Dermis blood vessel endothelial cell (primary cell): ENCODE data around the gene HS2ST1. TPM values are rescaled to one million over a fixed set of nuclear protein-coding genes. Genes with fewer than 3 reads are reported as not detected.

Source experiments
- DNase-seq: peaks from one replicate; pipeline ENCODE4 v3.0.0; 2010
- total RNA-seq: library from RNA; depleted of rRNA; stranded (reverse); fragments of >200 nt; gene quantifications from 2 replicates; pipeline ENCODE4 v1.2.3, GENCODE V29; 2014

Gene HS2ST1
- total RNA-seq, 1 donor from 2014 or later = 17.7 TPM

- no peak for DNase-seq
These were observed 203.4 kb downstream of the HS2ST1 start for GRCh38 chr1:87117761-87118368.

DNA sequence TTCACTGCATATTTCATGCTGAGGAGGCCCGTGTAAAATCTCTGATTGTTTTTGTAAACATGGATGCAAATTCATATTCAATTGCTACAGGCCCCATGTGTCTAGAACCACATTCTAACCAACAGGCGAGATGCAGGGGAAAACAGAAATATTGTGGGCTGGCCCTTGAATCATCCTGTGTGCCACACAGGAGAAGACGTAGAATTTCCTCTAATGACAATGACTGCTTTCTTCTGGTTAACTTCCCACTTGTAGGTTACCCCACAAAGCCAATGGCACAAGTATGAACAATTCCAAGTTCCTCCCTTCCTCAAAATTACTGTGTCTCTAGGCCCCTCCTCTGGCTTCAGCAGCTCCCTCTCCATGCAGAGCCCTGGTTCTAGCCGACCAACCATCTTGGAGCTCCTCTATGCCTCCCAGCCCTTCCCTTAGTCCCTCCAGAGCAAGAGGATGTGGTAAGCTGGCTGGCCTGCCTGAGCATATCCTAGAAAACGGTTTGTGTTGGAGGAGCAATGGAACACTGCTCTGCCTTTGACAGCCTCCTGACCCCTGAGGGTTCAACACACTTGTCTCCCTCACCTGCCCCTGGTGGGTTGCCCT, 205.2 kb downstream of the HS2ST1 start:
- no peak for DNase-seq

DNA sequence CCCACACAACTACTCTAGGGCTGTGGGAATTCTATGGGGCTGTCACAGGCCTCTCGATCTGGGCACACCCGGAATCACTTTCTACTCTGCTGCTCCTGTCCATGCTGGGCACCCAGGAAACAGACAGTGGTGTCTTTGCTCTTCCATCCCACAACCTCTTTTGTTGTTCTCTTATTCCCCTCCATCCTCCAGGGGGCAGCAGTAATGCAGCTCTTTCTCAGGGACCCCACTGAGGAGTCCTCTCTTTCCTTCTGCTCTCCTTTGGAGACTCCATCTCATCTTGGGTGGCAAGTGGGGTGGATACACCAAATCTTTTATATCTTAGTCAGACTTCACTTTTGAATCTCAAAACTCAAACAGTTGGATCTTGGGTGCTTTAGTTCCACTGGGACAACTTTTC, 206.3 kb downstream of the HS2ST1 start:
- no peak for DNase-seq

DNA sequence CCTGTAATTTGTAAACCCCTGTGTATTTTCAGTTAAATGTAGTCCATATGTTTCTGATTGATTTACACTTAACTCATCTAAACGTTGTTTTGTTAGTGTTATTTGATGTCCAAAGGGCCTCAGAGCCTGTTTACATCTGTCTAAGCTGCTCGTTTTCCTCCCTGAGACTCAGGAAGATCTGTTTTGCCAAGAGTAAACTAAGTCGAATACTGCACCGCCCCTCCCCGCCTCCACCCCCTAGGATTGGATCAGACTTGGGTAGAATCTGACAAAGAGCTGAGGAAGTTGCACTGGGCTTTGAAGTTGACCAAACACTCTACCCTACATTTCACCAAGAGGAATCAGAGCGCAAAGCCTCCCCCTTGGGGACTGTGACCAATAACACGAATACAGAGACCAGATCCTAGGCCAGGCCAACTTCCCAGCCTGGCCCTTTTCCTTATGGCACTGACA, 207.3 kb downstream of the HS2ST1 start:
- no peak for DNase-seq

DNA sequence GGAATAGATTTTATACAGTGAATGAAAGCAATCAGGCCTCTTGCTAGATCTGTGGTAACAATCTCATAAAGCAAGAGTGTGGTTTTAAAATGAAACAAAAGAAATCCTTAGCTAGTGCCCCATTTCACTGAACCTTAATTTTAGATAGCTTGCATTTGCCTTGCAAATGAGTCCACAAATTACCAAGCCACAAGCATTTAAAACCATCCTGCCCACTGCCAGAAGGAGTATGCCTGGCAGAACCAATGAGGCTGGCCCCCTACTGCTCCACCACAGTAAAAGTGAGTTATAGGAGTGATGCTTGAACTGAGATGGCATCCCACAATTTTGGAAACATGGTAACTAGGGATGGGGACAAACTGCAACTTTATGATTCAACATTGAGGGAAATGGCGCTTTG, 207.8 kb downstream of the HS2ST1 start:
- DNase-seq = no peak

- DNase-seq = no peak
These were observed 209.2 kb downstream of the HS2ST1 start for GRCh38 chr1:87123610-87124009.

- no peak for DNase-seq
These were observed 212.6 kb downstream of the HS2ST1 start for GRCh38 chr1:87126886-87127505.

DNA sequence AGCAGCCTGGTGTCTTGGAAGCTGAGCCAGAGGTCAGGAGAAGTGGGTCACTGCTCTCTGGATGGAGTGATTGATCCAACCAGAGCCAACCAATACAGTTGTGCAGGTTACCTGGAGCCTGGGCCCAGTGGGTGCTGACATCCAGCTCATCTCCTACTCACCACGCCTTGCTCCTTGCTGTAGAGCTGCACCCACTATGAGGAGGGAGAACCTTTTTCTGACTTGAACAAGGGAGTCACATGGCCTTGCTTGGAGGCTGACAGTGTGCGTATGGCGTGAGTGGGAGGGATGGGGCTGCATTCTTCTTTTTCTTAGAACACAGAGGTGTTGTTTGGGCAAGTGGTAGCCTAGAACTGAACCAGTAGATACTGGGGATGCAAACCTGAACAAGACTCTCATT, 213.1 kb downstream of the HS2ST1 start:
- no peak for DNase-seq

DNA sequence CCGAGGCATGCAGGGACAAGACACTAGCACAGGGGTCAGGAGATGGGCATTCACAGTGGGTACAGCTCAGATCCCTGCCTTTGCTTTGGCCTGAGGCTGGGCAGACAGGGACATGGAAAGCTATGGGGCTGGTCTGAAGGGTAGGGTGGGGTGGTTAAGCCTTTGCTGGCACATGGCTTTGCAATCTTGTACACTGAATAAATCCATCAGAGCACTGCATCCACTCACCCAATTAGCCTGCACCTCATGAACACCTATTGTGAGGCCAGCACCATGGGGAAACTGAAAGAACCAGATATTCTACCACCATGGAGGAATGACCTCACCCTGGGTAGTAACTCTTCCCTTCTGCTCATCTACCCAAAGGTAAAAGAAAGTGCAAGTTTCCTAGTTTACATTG, 214.6 kb downstream of the HS2ST1 start:
- DNase-seq = no peak

GRCh38 chr1:87129606-87130005, 215.2 kb downstream of the HS2ST1 start:
- DNase-seq = no peak

GRCh38 chr1:87130438-87130837, 216.0 kb downstream of the HS2ST1 start:
- DNase-seq = no peak

GRCh38 chr1:87131809-87132283, 217.4 kb downstream of the HS2ST1 start:
- DNase-seq = peak; percentile 86

DNA sequence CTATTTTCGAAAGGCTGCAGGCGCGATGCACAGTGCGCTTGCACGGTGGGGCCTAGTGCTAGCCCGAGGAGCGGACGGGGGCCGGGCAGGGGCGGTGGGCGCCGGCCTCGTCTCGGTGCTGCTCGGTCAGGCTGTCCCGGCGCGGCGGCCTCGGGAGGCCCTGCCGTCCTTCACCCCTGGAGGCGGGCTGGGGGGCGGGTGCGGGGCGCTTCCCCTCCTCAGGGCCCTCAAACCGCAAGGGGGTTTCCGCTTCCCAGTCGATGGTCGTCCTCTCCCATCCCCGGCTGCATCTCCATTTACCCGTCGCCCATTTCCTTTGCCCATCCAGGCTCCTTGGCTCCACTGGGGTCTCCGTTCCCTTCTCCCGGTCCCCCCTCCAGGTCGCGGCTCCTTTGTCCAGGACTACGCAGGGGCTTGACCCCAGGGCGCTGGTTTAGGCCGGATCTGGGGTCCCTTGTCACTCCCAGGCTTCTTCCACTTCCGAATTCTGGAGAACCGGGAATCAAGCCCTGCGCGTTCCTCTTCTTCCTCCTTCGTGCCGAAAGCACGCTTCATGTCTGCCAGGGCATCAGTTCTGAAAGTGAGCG, 217.9 kb downstream of the HS2ST1 start:
- no peak for DNase-seq

- no peak for DNase-seq
These were observed 219.6 kb downstream of the HS2ST1 start for GRCh38 chr1:87134061-87134460.

DNA sequence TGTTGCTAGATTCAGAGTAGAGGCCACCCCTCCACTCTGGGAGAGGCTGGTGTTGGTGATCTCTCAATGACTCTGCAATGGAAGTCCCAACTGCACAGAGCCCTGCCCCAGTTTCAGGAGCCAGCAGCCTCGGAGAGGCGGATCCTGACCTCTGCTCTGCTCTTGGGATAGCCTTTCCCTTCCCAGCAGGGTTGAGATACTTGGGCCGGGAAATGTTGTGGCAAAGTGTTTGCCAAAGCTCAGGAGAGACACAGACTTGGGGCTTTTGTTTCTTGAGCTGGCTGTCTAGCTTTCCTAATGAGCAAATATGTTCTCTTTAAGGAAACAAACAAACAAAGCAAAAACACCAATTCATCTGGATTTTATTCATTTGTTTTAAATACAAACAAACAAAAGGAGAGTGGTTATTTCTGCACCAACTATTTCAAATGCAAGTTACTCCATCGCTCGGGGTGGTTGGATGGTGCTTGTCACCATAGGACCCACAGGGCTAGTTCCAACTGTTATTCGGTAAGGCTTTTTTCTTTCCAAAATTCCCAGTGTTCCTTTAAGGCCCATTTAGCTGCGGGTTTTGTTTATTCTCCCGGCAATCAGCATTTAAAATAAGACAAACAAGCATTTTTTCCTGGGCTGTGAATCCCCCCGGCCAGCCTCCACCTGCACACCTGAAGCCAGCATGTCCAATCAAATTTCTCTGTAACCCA, 220.3 kb downstream of the HS2ST1 start:
- no peak for DNase-seq

GRCh38 chr1:87135329-87135712, 220.9 kb downstream of the HS2ST1 start:
- DNase-seq = no peak

DNA sequence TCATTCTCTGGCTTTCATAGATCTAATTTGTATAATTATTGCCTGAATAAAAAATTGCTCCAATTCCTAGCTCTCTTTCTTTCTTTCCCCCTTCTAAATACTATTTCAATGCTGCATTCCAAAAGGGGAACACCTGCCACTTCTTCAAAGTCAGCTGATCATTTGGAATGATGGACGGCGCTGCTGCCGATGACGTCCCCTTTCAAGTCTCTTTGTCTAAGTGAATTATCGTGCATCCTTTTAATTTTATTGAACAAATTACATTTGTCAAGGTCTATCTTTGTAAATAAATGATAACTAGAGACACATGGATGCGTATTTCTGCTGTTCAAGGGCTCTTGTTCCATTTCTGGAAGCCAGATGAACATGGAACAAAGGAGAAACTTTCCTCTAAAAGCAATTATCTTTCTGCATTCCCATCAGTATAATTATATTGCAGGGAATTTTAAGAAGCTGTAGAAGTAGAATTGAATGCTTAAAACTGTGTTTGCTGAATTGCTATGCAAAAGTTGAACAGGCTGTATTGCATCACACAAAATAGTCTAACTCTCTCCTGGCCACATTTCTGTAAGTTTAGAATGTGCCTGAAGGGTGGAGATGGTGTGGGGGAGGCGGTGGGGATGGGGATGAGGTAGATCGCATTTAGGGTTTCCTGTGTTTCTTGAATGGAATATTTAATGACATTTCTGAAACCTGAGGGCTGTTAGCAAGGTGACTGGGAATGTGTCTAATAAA, 222.3 kb downstream of the HS2ST1 start:
- no peak for DNase-seq

- no peak for DNase-seq
These were observed 222.9 kb downstream of the HS2ST1 start for GRCh38 chr1:87137342-87137739.

GRCh38 chr1:87140831-87141540, 226.6 kb downstream of the HS2ST1 start:
- no peak for DNase-seq

- DNase-seq = no peak
These were observed 227.1 kb downstream of the HS2ST1 start for GRCh38 chr1:87141556-87141955.

DNA sequence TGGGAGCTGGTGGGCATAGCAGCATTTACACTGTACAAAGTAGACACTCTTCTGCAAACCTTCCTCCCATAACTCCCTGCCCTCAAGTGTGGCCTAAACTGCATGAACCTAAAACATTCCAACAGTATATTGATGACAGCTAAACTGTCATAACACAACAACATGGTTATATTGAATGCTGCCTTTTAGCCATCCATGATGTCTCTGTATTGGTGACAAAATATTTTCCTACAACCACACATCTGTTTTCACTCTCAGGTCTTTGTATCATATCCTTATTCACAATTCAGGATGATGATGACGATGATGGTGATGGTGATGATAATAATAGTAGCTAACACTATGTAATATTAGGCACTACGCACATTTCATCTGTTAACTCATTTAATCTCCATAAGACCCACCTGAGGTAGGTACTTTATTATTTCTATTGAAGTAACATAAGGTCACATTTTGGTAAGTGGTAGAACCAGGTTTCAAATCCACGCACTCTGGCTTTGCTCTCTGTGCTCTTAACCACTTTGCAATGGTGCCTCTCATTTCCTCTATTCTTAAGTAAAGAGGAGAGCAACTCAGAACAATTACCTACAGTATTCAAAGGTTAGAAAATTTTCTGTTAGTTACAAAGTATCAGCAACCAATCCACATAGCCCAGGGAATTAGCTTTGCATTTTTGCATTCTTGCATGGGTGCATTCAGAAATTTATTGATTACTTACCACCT, 229.1 kb downstream of the HS2ST1 start:
- DNase-seq = no peak
